NCI-H2081 (cell line): ENCODE data around the gene NR4A2.

ENCODE experiments used
- DNase-seq, 2 experiments: peaks; one replicate each; lab custom pipeline; 2025; lab: John Stamatoyannopoulos, UW

NR4A2 gene

DNA sequence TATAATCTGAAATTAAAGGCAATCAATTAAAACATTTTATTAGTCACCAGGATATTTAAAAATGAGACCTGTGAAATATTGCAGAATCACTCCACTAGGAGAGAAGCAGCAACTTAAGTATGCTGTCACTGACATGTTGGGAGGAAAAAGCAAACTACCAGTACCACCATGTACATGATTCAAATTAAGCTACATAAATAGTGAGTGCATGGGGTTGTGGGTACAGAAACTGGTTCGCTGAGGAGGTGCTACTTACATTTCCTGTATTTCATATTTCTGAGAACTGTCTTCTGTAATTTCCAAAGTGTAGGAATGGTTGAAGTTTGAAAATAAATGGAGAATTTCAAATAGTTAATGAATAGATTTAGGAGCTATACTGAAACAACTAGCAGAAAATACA, 7.9 kb upstream of the NR4A2 start:
- peak in 1 of 2 experiments; percentile 20 for DNase-seq

- DNase-seq, result no peak
These were observed 7.3 kb upstream of the NR4A2 start for GRCh38 chr2:156339865-156340264.

DNA sequence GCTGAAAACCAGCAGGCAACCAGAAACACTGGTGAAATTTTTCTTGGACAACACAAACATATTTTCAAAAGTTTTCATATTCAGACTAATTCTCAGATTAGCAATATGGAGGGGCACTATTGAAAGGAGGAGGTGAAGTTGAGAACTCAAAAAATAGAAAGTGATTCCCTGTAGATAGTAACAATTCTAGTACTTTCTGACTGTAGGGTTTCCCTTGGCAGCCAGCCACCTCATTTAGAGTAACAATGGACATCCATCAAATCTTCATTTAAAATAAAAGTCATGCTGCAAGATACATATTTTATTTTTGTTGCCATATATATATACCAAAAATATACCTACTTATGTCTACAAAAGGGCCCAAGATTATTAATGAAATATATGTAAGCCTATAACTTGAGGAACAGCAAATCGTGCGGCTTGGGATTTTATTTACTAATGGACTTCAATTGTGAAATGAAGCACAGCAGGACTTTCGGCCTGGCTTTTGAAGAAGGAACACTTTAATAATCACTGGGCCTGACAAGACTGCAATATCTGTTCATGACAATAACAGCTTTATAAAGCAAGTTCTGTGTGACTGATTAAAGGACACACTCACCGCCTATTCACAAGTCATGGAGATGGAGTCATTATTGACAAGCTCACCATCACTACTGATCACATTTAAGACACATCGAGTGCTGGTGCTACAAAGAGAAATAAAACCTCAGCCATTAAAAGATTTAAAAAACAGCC, 6.8 kb upstream of the NR4A2 start:
- peak; percentile 31 to 60 for DNase-seq

DNA sequence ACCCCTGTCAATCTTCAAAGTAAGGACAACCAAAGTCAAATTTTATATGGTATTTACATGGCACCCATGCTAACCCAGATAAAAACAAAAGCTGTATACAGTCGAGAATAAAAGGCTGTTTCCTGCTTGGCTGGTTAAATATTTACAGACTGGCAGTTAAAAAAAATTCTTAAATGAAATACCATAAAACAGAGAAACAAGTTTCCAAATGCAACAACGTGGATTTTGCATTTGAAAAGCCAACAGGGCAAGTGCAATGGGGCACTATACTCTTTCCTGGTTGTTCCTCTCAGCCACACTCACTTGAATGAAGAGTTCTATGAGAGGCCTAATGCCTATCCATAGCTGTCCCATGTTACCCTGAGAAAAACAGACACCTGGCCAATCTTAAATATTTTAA, 6.1 kb upstream of the NR4A2 start:
- peak in 1 of 2 experiments; percentile 41 for DNase-seq

- DNase-seq, result peak; percentile 80 to 86
These were observed 2.3 kb upstream of the NR4A2 start for GRCh38 chr2:156334496-156335478.

DNA sequence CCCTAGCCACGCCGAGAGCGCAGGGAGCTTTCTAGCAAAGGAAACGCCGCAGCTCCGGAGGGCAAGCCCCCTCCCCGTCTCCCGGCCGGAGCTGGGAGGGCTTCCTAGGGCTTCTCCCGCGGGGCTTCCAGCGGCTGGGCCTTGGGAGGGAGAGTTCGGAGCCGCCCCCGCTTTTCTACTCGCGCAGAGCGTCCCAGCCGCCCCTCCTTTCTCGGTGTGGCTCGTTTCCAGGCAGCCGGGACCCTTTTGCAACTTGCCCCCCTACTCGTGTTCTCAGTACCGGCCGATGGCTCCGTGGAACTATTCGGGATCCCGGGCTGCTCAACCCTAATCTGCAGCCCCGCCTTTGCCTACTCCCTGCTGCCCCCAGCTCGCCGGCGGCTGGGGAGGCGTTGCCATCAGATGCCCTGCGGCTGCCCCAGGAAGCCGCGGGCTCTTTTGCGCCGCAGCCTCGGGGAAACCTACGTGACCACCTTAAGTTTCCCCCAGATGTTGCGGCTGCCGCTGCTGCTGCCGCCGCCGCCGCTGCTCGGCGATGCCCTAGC, 1.5 kb upstream of the NR4A2 start:
- DNase-seq, result peak; percentile 78 to 81

DNA sequence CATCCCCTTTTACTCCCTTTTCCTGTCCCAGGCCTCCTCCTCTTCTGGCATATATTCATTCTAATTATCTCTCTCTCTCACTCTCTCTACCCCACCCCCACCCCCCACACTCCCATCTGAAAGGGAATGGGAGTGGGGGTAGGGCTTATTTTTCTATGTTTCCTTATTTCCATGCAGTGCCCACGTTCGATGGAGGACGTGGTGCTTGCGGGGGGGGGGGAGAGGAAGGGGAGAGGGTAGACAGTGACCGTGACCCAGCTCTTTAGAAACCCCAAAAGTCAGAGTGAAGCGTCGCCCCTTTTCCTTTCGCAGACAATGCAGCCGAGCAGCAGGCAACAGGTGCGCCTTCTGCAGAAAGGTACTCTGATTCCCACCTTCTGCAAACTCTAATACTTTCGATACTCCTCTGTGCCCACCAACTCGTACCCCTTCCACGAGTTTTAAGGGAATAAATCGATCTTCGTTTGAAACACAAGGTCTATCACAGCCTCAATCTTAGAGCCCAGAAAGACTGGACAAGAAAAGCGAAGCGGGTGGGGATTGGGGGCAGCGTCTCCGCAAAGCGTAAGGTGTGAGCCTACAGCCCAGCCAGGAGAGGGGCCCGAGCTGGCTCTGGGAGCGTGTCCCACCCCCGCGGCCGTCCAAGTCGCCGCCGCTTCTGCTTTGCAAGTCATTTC, 891 bp upstream of the NR4A2 start:
- peak in 1 of 2 experiments; percentile 54 for DNase-seq

GRCh38 chr2:156332284-156332533, 312 bp downstream of the NR4A2 start:
- DNase-seq, result peak in 1 of 2 experiments; percentile 41

DNA sequence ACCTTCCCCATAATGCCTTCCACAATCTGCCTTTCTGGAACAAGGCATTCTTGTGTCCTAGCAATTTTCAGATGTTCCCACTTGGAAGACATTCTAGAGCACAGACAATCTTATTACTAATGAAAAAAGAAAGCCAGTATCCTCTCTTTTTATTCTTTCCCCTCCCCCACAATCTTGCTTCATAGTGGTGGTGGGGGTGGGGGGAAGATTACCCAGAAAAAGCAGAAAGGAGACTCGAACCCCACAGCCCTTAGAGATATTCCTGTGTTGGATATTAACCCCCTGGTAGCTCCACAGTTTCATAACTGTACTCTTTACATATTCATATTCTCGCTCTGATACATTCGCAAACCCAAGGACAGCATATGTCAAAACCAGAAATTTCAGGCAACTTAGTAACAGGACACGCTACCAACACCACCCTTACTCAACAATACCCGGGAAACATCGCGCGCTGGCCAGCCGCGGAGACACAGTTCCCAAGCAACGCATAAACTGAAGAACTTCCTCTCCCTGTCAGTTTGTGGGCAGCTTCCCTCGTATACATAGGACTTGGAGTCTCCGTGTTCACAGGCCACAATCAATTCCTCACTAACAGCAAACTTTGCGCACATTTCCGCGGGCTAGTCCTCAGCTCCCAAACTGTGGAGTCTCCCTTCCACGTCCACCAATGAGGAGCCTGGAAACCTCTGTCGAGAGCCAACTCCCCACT, 793 bp downstream of the NR4A2 start:
- peak; percentile 18 to 53 for DNase-seq

GRCh38 chr2:156329927-156330726, 2.4 kb downstream of the NR4A2 start:
- DNase-seq, result no peak

DNA sequence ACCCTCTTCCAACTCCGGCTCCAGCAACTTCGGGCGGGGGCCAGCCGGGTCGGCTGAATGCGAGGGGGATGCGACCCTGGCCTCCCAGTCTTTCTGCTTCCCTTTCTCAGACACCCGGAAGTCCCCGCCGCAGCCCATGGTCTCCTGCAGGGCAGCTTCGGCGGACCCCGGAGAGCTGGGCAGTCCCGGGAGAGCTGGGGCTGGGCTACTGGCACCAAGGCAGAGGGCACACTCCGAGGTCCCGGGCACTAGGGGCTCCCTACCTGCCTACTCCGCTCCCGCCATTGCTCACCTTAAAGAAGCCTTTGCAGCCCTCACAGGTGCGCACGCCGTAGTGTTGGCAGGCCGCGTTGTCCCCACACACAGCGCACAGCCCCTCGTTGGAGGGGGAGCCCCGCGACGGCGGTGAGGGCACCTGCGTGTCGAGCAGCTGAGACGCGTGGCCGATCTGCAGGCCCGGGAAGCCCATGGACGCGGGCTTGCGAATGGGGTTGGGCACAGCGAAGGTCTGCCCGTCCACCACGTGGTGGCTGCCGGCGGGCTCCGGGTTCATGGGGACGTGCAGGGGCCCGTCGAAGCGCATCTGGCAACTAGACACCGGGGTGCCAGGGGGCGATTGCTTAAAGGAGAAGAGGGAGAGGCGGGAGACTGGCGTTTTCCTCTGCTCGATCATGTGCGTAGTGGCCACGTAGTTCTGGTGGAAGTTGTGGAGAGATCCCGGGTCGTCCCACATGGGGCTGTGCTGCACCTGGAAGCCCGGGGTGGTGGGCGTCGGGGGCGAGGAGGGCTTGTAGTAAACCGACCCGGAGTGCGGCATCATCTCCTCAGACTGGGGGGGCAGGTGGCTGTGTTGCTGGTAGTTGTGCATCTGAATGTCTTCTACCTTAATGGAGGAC, 3.2 kb downstream of the NR4A2 start:
- DNase-seq, result no peak

GRCh38 chr2:156327835-156328695, 4.5 kb downstream of the NR4A2 start:
- DNase-seq, result no peak

- no peak for DNase-seq
These were observed 5.9 kb downstream of the NR4A2 start for GRCh38 chr2:156326526-156327095.

DNA sequence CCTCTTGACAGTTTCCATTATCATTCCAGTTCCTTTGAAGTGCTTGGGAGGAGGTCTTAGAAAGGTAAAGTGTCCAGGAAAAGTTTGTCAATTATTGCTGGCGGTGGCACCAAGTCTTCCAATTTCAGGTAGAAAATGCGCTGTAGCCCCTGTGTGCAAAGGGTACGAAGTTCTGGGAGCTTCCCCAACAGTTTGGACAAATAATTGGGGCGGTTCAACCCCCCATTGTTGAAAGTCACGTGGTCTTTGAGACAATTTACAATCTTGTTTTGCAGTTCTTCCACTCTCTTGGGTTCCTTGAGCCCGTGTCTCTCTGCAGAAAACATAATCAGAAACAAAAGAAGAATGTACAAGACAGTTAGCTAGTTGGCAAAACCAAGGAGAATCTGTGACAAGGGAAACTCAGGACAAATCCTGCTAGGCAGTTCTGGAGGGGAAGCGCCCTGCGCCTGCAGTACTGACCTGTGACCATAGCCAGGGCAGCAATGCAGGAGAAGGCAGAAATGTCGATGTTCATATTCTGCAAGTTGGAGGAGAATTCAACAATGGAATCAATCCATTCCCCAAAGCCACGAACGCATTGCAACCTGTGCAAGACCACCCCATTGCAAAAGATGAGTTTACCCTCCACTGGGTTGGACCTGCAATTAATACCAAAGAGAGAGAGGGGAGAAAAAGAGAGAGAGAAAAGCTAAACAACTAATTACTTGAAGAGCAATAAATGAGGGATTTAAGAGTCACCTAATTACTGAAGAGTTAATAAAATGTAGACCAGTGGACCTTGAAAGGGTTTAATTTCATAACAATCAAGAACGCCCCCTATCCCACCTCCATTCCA, 6.6 kb downstream of the NR4A2 start:
- DNase-seq, result no peak

DNA sequence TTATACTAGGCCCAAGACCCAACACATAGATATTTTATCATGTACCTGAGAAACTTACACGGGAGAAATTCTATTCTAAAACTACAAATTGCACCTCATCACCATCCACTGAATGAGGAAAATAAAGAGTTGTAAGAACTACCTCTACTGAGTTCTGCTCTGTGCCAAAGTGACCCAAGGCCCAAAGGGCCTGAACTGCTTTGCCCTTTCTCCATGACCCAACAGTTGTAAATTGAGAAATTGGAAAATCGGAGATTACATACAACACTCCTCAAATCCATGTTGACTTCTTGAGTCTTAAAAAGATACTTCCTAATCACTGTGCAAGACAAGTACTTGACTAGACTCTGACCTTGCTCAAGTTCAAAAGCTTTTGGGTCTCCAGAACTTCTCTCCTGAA, 8.8 kb downstream of the NR4A2 start:
- DNase-seq, result no peak

DNA sequence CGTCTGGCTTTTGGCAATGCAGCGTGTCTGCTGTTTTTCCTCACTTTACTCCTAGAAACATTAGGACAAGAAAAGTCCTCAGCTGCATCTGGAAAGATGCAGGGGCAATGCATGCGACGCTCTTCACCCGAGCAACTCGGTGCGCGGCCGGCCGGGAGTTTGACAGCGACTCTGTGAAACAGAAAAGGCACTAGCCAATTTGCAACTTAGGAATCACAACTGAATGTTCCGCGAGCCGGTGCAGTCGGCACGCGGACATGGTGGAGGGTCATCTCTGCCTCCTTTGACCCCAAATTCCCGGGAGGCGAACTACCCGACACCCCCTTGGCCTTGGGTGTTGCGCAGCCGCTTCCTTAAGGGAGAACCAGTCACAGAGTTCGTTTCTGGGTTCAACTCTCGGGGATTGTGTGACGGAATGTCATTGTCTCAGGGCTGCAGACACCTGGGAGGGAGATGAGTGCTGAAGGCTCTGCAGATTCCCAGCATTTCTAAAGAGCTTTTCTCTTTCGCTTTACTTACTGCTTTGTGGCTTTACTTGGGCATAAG, 9.8 kb downstream of the NR4A2 start:
- no peak for DNase-seq

- no peak for DNase-seq
These were observed 10.4 kb downstream of the NR4A2 start for GRCh38 chr2:156322051-156322685.
